GM12872 (cell line): ENCODE data around the gene B4GALT1.

Source experiments
- CTCF ChIP-seq: IDR thresholded peaks from 3 replicates; pipeline ENCODE4 v1.5.1; 2011; ENCODE audit warnings: low read depth, mild to moderate bottlenecking, low read length, moderate library complexity; ENCODE audit not compliant: insufficient read depth

Gene B4GALT1

GRCh38 chr9:33117306-33117705, 49.8 kb downstream of the B4GALT1 start:
- no peak for TF ChIP-seq CTCF

- TF ChIP-seq CTCF: no peak
These were observed 50.3 kb downstream of the B4GALT1 start for GRCh38 chr9:33116860-33117259.

- TF ChIP-seq CTCF: no peak
These were observed 52.4 kb downstream of the B4GALT1 start for GRCh38 chr9:33114746-33115145.

- no peak for TF ChIP-seq CTCF
These were observed 53.2 kb downstream of the B4GALT1 start for GRCh38 chr9:33113799-33114547.

- TF ChIP-seq CTCF: no peak
These were observed 55.0 kb downstream of the B4GALT1 start for GRCh38 chr9:33112094-33112493.

GRCh38 chr9:33111631-33112030, 55.5 kb downstream of the B4GALT1 start:
- 0 out of 3 replicates have a peak, but pooled peaks have one; percentile 4 for TF ChIP-seq CTCF

- no peak for TF ChIP-seq CTCF
These were observed 56.5 kb downstream of the B4GALT1 start for GRCh38 chr9:33110686-33111085.
